ENCODE data around the gene GSX2. TPM values are rescaled to one million over a fixed set of nuclear protein-coding genes. Genes with fewer than 3 reads are reported as not detected.

GSX2 gene
- total RNA-seq, result not detected in 2 replicates

DNA sequence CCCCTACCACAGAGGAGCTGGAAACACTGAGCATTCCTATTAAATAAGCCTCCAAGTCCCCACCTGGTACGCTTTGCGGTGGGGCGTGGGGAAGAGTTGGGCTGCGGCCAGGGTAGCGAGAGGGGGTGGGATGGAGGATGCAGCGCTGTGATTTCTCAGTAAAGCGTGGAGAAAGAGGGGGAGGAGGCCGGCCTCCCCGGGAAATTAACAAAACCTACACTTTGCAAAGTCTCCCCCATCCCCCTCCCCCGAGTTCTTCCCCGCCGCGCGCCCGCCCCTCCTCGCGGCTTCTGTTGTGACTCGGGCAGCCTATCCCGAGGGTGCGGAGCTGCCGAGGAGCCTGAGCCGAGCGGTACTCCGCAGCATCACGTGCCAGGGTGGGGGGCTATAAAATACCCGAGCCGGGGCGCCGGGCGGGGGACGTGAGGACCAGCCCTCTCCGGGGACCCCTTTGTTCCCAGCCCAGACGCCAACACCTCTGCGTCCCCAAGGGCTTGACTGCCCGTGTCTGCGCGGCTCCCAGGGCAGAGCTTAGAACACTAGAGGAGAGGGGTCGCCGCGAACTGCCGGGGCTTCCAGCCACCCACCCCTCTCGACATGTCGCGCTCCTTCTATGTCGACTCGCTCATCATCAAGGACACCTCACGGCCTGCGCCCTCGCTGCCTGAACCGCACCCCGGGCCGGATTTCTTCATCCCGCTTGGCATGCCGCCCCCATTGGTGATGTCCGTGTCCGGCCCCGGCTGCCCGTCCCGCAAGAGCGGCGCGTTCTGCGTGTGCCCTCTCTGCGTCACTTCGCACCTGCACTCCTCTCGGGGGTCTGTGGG is at the start of gene GSX2:
Gene GSX2, plus strand, starts transcription at position 416 of the 827 bp plus-strand sequence. Its CDS starts 182 bp downstream, at position 598.

DNA sequence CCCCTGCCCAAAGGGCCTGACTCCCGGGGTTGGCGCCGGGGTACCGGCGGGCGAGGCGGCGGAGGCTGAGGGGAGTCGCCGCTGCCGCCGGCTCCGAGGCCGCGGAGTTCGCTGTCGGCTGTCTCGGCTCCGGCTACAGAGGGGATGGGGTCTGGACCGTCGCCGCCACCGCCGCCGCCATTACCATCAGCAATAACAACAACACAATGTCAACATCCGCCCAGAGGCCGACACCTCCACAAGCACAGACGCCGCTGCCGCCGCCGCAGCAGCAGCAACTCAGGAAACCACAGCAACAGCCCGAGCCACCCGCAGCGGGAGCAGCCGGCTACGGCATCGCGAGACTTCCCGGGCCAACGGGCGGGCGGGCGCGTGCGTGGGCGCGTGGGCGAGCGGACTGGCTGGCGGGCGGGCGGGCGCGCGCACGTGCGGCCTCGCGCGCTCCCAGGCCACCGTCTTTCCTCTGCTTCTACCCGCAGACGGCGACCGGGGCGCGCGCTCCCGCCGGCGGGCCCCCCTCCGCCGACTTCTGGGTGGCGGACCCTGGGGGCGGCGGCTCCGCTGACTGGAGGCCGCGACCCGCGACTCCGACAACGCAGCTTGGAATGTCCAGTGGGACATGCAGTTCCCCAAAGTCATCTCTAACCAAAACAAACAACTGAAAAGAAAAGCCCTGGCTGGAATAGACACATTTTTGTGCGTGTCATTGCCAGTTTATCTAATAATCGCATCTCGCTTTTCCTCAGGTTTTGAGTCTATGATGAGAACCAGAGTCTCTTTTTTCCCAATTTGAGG is 35.4 kb upstream of the GSX2 start, which contains the start of gene CHIC2:
Gene CHIC2, minus strand, starts transcription at position 289 of the 795 bp plus-strand sequence. CDS start 305 bp downstream, outside the sequence.

Small RNA genes within 50 kb of the gene (small RNA-seq; reads per million reads assigned to genes)
- 0.09 reads per million for gene AC110792.1

Other genes with a start within 250 kb of the GSX2 start
- 87.6 and 168 TPM in 2 replicates for gene CHIC2, start 35.6 kb upstream of the GSX2 start, total RNA-seq
- 0.76 and 2.0 TPM in 2 replicates for gene PDGFRA, start 129.1 kb downstream of the GSX2 start, total RNA-seq

Measured in placental epithelial cell (primary cell).